Neuronal stem cell (in vitro differentiated cells): Measurements from ENCODE around the gene BLVRA.

Source experiments
- DNase-seq: peaks from one replicate; pipeline ENCODE4 v3.0.0-alpha.2; 2013; ENCODE audit warnings: low spot score
- H2AFZ ChIP-seq: one replicate; pipeline ENCODE4 v1.6.1; 2013; ENCODE audit warnings: mild to moderate bottlenecking, low read length, inconsistent platforms
- H2AK5ac ChIP-seq: 2 replicates; pipeline ENCODE4 v1.6.1; 2013; ENCODE audit warnings: low read depth, mild to moderate bottlenecking, inconsistent platforms, low read length, moderate library complexity, mixed read lengths
- H2BK120ac ChIP-seq: 2 replicates; pipeline ENCODE4 v1.6.1; 2013; ENCODE audit warnings: low read depth, mild to moderate bottlenecking, inconsistent platforms, low read length, moderate library complexity, mixed read lengths
- H2BK12ac ChIP-seq: one replicate; pipeline ENCODE4 v1.6.1; 2013; ENCODE audit warnings: low read length, inconsistent platforms
- H2BK15ac ChIP-seq: 2 replicates; pipeline ENCODE4 v1.6.1; 2013; ENCODE audit warnings: mild to moderate bottlenecking, low read length, inconsistent platforms, mixed read lengths
- H2BK5ac ChIP-seq: one replicate; pipeline ENCODE4 v1.6.1; 2013; ENCODE audit warnings: inconsistent platforms, mild to moderate bottlenecking, low read length, moderate library complexity
- H3K14ac ChIP-seq: one replicate; pipeline ENCODE4 v1.6.1; 2013; ENCODE audit warnings: low read length, inconsistent platforms
- H3K18ac ChIP-seq: 2 replicates; pipeline ENCODE4 v1.6.1; 2013; ENCODE audit warnings: low read length, inconsistent platforms
- H3K23ac ChIP-seq: 2 replicates; pipeline ENCODE4 v1.6.1; 2013; ENCODE audit warnings: low read depth, mild to moderate bottlenecking, mixed read lengths, low read length, inconsistent platforms; ENCODE audit not compliant: poor library complexity
- H3K27ac ChIP-seq: replicated peaks from 3 replicates; pipeline ENCODE4 v1.5.1; 2013; ENCODE audit warnings: low read length, inconsistent platforms
- H3K27me3 ChIP-seq, 3 experiments: 2 replicates each; pipeline ENCODE4 v1.6.1; 2013; ENCODE audit warnings: low read length in 3 of 3, mild to moderate bottlenecking in 2 of 3, inconsistent platforms in 1 of 3, low read depth in 1 of 3, mixed read lengths in 1 of 3, moderate library complexity in 1 of 3; ENCODE audit not compliant: control insufficient read depth in 3 of 3, insufficient read depth in 3 of 3
- H3K36me3 ChIP-seq, 2 donors: replicated peaks in 1 of 2; 2 replicates each; pipeline ENCODE4 v1.6.1; 2013; ENCODE audit warnings: low read length in 2 of 2; ENCODE audit not compliant: control insufficient read depth in 2 of 2, insufficient read depth in 2 of 2
- H3K4ac ChIP-seq: 2 replicates; pipeline ENCODE4 v1.6.1; 2013; ENCODE audit warnings: inconsistent platforms, mild to moderate bottlenecking, low read length, moderate library complexity
- H3K4me1 ChIP-seq, 2 donors: 1 replicate in 1 of 2; 2 replicates in 1 of 2; pipeline ENCODE4 v1.6.1; 2013; ENCODE audit warnings: low read length in 2 of 2, low read depth in 1 of 2; ENCODE audit not compliant: control insufficient read depth in 2 of 2, insufficient read depth in 1 of 2
- H3K4me2 ChIP-seq: one replicate; pipeline ENCODE4 v1.6.1; 2013; ENCODE audit warnings: mild to moderate bottlenecking, low read length, inconsistent platforms; ENCODE audit not compliant: insufficient read depth, poor library complexity, severe bottlenecking
- H3K4me3 ChIP-seq, 2 donors: 2 replicates each; pipeline ENCODE4 v1.5.1; 2013; ENCODE audit warnings: low read length in 2 of 2, mild to moderate bottlenecking in 2 of 2, inconsistent platforms in 1 of 2, moderate library complexity in 1 of 2
- H3K79me1 ChIP-seq: one replicate; pipeline ENCODE4 v1.6.1; 2013; ENCODE audit warnings: low read depth, mild to moderate bottlenecking, inconsistent platforms, low read length, moderate library complexity
- H3K9ac ChIP-seq: one replicate; pipeline ENCODE4 v1.6.1; 2013; ENCODE audit warnings: mild to moderate bottlenecking, low read depth, low read length, inconsistent platforms; ENCODE audit not compliant: poor library complexity
- H3K9me3 ChIP-seq, 2 donors: replicated peaks in 1 of 2; 2 replicates each; pipeline versions ENCODE3 to v1.6.1; 2013; ENCODE audit warnings: low read length in 2 of 2, mild to moderate bottlenecking in 2 of 2, inconsistent platforms in 1 of 2, low read depth in 1 of 2, mixed read lengths in 1 of 2, moderate library complexity in 1 of 2; ENCODE audit not compliant: control insufficient read depth in 2 of 2, insufficient read depth in 1 of 2
- H4K8ac ChIP-seq: one replicate; pipeline ENCODE4 v1.6.1; 2013; ENCODE audit warnings: low read depth, mild to moderate bottlenecking, inconsistent platforms, low read length, moderate library complexity
- H4K91ac ChIP-seq: one replicate; pipeline ENCODE4 v1.6.1; 2013; ENCODE audit warnings: low read length, low read depth, mild to moderate bottlenecking, inconsistent platforms; ENCODE audit not compliant: poor library complexity
- WGBS, 2 donors: extraction: QIAGEN DNeasy Blood & Tissue Kit; methylation state at CpG; one replicate each; pipeline ENCODE4 v1.1.7; 2013; ENCODE audit warnings: missing lambda C conversion rate in 2 of 2, mixed read lengths in 1 of 2; ENCODE audit not compliant: insufficient read length in 2 of 2, insufficient replicate concordance in 1 of 2; ENCODE audit errors: extremely low coverage in 2 of 2; 5-methylcytosine and 5-hydroxymethylcytosine counted together

The BLVRA gene

DNA sequence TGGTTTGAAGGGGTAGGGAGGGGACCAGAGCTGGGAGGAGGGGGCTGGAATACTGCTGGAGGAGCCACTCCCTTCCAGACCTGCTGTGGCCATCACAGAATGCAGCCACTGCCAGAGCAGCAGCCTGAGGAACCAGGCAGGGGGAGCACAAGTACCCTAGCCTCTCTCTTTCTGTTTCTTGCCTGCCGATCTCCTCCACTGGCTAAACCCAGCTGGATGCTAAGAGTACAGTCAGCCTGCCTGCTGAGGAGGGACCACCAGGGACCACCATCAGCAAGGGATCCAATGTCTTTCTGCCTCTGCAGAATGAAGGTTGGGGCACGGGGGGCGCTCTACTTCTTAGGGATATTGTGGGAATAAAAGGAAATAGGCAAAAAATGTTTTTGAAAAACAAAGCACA, 4.7 kb downstream of the BLVRA start:
- Histone ChIP-seq H3K23ac (no peak overlapping the region), H2AFZ (no peak overlapping the region), H3K18ac (no peak overlapping the region), H3K9ac (no peak overlapping the region), H2AK5ac (no peak overlapping the region), H3K14ac (no peak overlapping the region), H3K4ac (no peak overlapping the region), H3K36me3 (no peaks in the 10 kb centered on the region), H2BK12ac (no peak overlapping the region), H3K4me3 (no peak overlapping the region), H4K8ac (no peak overlapping the region), H2BK15ac (no peak overlapping the region), H3K27me3 (peaks cover 0 to 16% (median 4%) of the 10 kb centered on the region in 3 experiments), H3K4me1 (peaks cover 2 to 14% of the 10 kb centered on the region in 2 donors), H3K9me3 (no peaks in the 10 kb centered on the region), H4K91ac (no peak overlapping the region), H2BK5ac (no peak overlapping the region), H3K79me1 (no peaks in the 10 kb centered on the region), H3K27ac (no peak overlapping the region), H3K4me2 (no peak overlapping the region), H2BK120ac (no peak overlapping the region)
- WGBS, 2 donors = no CpG with 5 or more reads among the region's 3 CpGs
- no peak for DNase-seq

DNA sequence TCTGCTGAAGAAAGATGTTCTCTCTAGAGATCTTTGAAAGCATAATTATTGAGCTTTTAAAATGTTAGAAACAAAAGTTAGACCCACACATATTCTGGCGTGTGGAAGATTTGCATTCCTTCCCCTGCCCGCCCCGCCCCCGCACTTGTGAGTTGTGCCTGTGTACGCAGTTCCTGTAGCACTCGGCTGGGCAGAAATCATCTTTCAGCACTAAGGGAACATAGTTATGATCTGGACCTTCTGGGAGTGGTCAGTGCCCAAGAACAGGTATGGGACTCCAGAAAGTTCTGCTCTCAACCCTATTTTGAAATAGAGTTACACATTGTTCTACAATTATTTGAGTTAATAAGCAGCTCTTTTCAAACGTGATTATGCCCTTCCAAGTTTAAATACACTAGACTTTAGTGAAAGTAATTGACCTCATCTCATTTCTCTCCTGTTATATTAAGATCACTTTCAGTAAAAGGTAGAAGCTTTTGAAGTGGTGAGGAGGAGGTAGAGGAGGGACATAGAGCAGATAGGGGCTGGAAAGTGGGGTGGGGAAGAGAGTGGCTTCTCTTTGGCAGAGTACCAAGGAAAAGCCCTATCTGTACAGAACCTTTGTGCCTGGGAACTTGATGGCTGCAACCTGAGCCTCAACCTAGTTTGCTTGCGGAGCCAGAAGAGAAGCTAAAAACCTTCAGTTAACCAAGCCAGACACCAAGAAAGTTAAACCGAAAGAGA, 5.7 kb downstream of the BLVRA start:
- Histone ChIP-seq H3K18ac (no peak overlapping the region), H2AFZ (no peak overlapping the region), H3K9ac (no peak overlapping the region), H3K4me1 (peaks cover 2 to 13% of the 10 kb centered on the region in 2 donors), H4K8ac (no peak overlapping the region), H3K27me3 (peaks cover 0 to 13% (median 0%) of the 10 kb centered on the region in 3 experiments), H2AK5ac (no peak overlapping the region), H2BK120ac (no peak overlapping the region), H3K4me2 (no peak overlapping the region), H3K79me1 (no peaks in the 10 kb centered on the region), H4K91ac (no peak overlapping the region), H3K23ac (no peak overlapping the region), H3K36me3 (no peaks in the 10 kb centered on the region), H3K14ac (no peak overlapping the region), H2BK5ac (no peak overlapping the region), H2BK12ac (no peak overlapping the region), H3K4me3 (no peak overlapping the region), H2BK15ac (no peak overlapping the region), H3K27ac (no peak overlapping the region), H3K4ac (no peak overlapping the region), H3K9me3 (no peaks in the 10 kb centered on the region)
- DNase-seq = no peak
- no CpG with 5 or more reads among the region's 9 CpGs for WGBS, 2 donors

DNA sequence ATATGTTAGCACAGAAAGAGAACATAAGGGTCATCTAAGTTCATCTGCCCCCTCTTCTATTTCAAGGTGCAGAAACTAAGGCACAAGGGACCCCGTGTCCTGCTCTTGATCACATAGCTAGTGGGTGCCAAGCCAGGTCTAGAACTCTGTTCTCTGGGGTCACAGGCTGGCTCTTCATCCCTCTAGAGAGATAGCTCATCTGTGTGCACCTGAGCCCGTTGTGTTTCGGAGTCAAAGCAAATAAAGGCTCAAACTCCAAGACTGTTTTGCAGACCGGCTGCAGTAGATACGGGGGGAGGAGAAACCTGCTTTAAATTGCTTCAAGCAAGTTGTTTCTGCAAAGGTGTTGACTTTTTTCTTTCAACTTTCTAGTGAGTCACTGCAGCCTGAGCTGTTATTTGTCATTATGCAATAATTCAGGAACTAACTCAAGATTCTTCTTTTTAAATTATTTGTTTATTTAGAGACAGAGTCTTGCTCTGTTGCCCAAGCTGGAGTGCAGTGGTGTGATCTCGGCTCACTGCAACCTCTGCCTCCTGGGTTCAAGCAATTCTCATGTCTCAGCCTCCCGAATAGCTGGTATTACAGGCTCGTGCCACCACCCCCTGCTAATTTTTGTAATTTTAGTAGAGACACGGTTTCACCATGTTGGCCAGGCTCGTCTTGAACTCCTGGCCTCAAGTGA, 6.5 kb downstream of the BLVRA start:
- Histone ChIP-seq H3K79me1 (no peaks in the 10 kb centered on the region), H2BK15ac (no peak overlapping the region), H2BK5ac (no peak overlapping the region), H3K4me2 (no peak overlapping the region), H4K91ac (no peak overlapping the region), H3K9me3 (no peaks in the 10 kb centered on the region), H3K18ac (no peak overlapping the region), H3K4me1 (peaks cover 0 to 10% of the 10 kb centered on the region in 2 donors), H3K14ac (no peak overlapping the region), H3K36me3 (no peaks in the 10 kb centered on the region), H3K4ac (no peak overlapping the region), H3K27me3 (peaks cover 0 to 5% (median 0%) of the 10 kb centered on the region in 3 experiments), H4K8ac (no peak overlapping the region), H2BK120ac (no peak overlapping the region), H3K9ac (no peak overlapping the region), H3K23ac (no peak overlapping the region), H2AFZ (no peak overlapping the region), H2AK5ac (no peak overlapping the region), H2BK12ac (no peak overlapping the region), H3K4me3 (no peak overlapping the region), H3K27ac (no peak overlapping the region)
- no CpG with 5 or more reads among the region's 10 CpGs for WGBS, 2 donors
- no peak for DNase-seq

DNA sequence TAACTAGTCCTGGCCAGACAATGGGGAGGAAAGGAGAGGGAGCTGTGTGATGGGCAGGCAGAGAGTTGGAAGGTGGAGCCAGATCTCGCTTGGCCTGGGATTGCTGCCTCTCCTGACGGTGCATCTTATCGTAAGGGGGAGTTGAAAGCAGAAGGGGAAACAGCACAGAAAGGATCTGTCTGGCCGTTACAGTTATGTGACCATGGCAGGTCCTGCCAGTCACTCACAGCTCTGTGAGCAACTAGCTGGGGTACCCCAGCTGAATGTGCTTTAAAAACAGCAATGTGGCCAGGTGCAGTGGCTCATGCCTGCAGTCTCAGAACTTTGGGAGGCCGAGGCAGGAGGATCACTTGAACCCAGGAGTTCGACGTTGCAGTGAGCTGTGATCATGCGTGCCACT, 8.1 kb downstream of the BLVRA start:
- no peak overlapping the region for H3K23ac ChIP-seq
- no peak overlapping the region for H3K18ac ChIP-seq
- H2AK5ac ChIP-seq = no peak overlapping the region
- no peak overlapping the region for H3K27ac ChIP-seq
- DNase-seq = no peak
- H3K79me1 ChIP-seq = no peaks in the 10 kb centered on the region
- H4K91ac ChIP-seq = no peak overlapping the region
- no peak overlapping the region for H2BK12ac ChIP-seq
- H2AFZ ChIP-seq = no peak overlapping the region
- no peak overlapping the region for H2BK15ac ChIP-seq
- H3K4ac ChIP-seq = no peak overlapping the region
- H3K4me2 ChIP-seq = no peak overlapping the region
- H3K36me3 ChIP-seq = no peaks in the 10 kb centered on the region
- peaks cover 0 to 10% of the 10 kb centered on the region in 2 donors for H3K4me1 ChIP-seq
- no peaks in the 10 kb centered on the region for H3K9me3 ChIP-seq
- H3K27me3 ChIP-seq = no peaks in the 10 kb centered on the region
- H4K8ac ChIP-seq = no peak overlapping the region
- H3K9ac ChIP-seq = no peak overlapping the region
- no peak overlapping the region for H2BK120ac ChIP-seq
- WGBS, 2 donors = no CpG with 5 or more reads among the region's 8 CpGs
- no peak overlapping the region for H2BK5ac ChIP-seq
- no peak overlapping the region for H3K14ac ChIP-seq
- no peak overlapping the region for H3K4me3 ChIP-seq
